SK-N-SH (cell line): Measurements from ENCODE around the gene PSMA5. TPM values are rescaled to one million over a fixed set of nuclear protein-coding genes. Genes with fewer than 3 reads are reported as not detected.

Experiments
- CTCF ChIA-PET: fragments of 300-600, 350-600 bp; formaldehyde crosslinking; extraction: SDS; loops from one replicate; lab custom pipeline; 2021; lab: Yijun Ruan, JAX
- POLR2A ChIA-PET: fragments of 350-600 bp; sonication (Branson Sonifier 250); formaldehyde crosslinking; extraction: SDS; loops from one replicate; lab custom pipeline; 2020; ENCODE audit warnings: antibody characterized with exemption, inconsistent platforms; lab: Yijun Ruan, JAX
- DNase-seq: peaks from one replicate; pipeline ENCODE4 v3.0.0; 2012
- H2AFZ ChIP-seq: fragments of 200-600 bp; sonication (generic); 2 replicates; pipeline ENCODE4 v1.8.1; 2016; ENCODE audit warnings: antibody characterized with exemption, mild to moderate bottlenecking, low read depth
- H3F3A ChIP-seq: fragments of 200-600 bp; sonication (generic); replicated peaks from 2 replicates; pipeline ENCODE3; 2016; ENCODE audit warnings: antibody characterized with exemption, mild to moderate bottlenecking; ENCODE audit not compliant: insufficient read depth
- H3K27ac ChIP-seq, 2 experiments: fragments of 200-500 bp in 1 of 2; fragments of 200-600 bp in 1 of 2; sonication (Bioruptor generic) in 1 of 2; sonication (generic), shearing (Covaris generic) in 1 of 2; 2 replicates each; pipeline versions ENCODE4 v1.5.1 to v1.6.1; 2014 to 2016; ENCODE audit warnings: low read depth in 2 of 2, inconsistent platforms in 1 of 2, low read length in 1 of 2, mild to moderate bottlenecking in 1 of 2, mixed read lengths in 1 of 2
- H3K27me3 ChIP-seq: fragments of 200-600 bp; sonication (generic), shearing (Covaris generic); 2 replicates; pipeline ENCODE4 v1.6.1; 2016; ENCODE audit warnings: mixed run types; ENCODE audit not compliant: insufficient read depth
- H3K36me3 ChIP-seq, 2 experiments: fragments of 200-500 bp in 1 of 2; fragments of 200-600 bp in 1 of 2; sonication (Bioruptor generic) in 1 of 2; sonication (generic) in 1 of 2; replicated peaks in 1 of 2; 2 replicates each; pipeline versions ENCODE3 to v1.5.1; 2014 to 2016; ENCODE audit warnings: low read length in 1 of 2, mild to moderate bottlenecking in 1 of 2; ENCODE audit not compliant: insufficient read depth in 2 of 2, control insufficient read depth in 1 of 2
- H3K4me1 ChIP-seq, 2 experiments: fragments of 200-500 bp in 1 of 2; fragments of 200-600 bp in 1 of 2; sonication (Bioruptor generic) in 1 of 2; sonication (generic), shearing (Covaris generic) in 1 of 2; 2 replicates each; pipeline versions ENCODE4 v1.5.1 to v1.6.1; 2014 to 2016; ENCODE audit warnings: low read depth in 1 of 2, low read length in 1 of 2, mixed run types in 1 of 2; ENCODE audit not compliant: insufficient read depth in 2 of 2, control insufficient read depth in 1 of 2
- H3K4me2 ChIP-seq: fragments of 200-600 bp; sonication (generic), shearing (Covaris generic); 2 replicates; pipeline ENCODE4 v1.6.1; 2017; ENCODE audit warnings: mixed run types
- H3K4me3 ChIP-seq, 2 experiments: fragments of 200-500 bp in 1 of 2; fragments of 200-600 bp in 1 of 2; sonication (Bioruptor generic) in 1 of 2; sonication (generic), shearing (Covaris generic) in 1 of 2; 2 replicates each; pipeline versions ENCODE4 v1.5.1 to v1.8.1; 2014 to 2016; ENCODE audit warnings: low read depth in 2 of 2, inconsistent platforms in 1 of 2, low read length in 1 of 2, mild to moderate bottlenecking in 1 of 2, mixed read lengths in 1 of 2, moderate library complexity in 1 of 2
- H3K79me2 ChIP-seq: fragments of 200-600 bp; sonication (generic); 2 replicates; pipeline ENCODE4 v1.8.1; 2017; ENCODE audit warnings: mild to moderate bottlenecking; ENCODE audit not compliant: insufficient read depth
- H3K9ac ChIP-seq: fragments of 200-600 bp; sonication (generic); 2 replicates; pipeline ENCODE4 v1.6.1; 2017; ENCODE audit warnings: mixed run types
- H3K9me2 ChIP-seq: fragments of 200-600 bp; sonication (generic); 2 replicates; pipeline ENCODE4 v1.6.1; 2017; ENCODE audit warnings: mixed run types
- H3K9me3 ChIP-seq: fragments of 200-600 bp; sonication (generic); 2 replicates; pipeline ENCODE4 v1.6.1; 2017; ENCODE audit warnings: mixed run types, mild to moderate bottlenecking, moderate library complexity
- H4K20me1 ChIP-seq: fragments of 200-600 bp; sonication (generic); 2 replicates; pipeline ENCODE4 v1.6.1; 2017; ENCODE audit warnings: mild to moderate bottlenecking, mixed run types; ENCODE audit not compliant: insufficient read depth
- ELF1 ChIP-seq: IDR thresholded peaks from 2 replicates; pipeline ENCODE4 v1.4.0; 2012
- EP300 ChIP-seq, 2 experiments: IDR thresholded peaks; 2 replicates each; pipeline versions ENCODE4 v1.4.0 to v1.6.1; 2012; ENCODE audit warnings: borderline replicate concordance in 1 of 2, low read depth in 1 of 2, low read length in 1 of 2
- FOSL2 ChIP-seq: IDR thresholded peaks from 2 replicates; pipeline ENCODE4 v1.4.0; 2012; ENCODE audit warnings: low read depth, mild to moderate bottlenecking, moderate library complexity, borderline replicate concordance
- FOXM1 ChIP-seq: IDR thresholded peaks from 2 replicates; pipeline ENCODE4 v1.4.0; 2012; ENCODE audit warnings: low read depth, mild to moderate bottlenecking
- GABPA ChIP-seq: IDR thresholded peaks from 2 replicates; pipeline ENCODE4 v1.4.0; 2012; ENCODE audit warnings: low read depth, mild to moderate bottlenecking
- GATA2 ChIP-seq: sonication (generic); formaldehyde crosslinking; IDR thresholded peaks from 2 replicates; pipeline ENCODE4 v1.5.0; 2020; ENCODE audit warnings: mild to moderate bottlenecking, missing genetic modification reagents
- IRF3 ChIP-seq: fragments of 150-350 bp; IDR thresholded peaks from 2 replicates; pipeline ENCODE4 v1.6.1; 2016; ENCODE audit warnings: mild to moderate bottlenecking, low read depth, low read length
- JUND ChIP-seq: IDR thresholded peaks from 2 replicates; pipeline ENCODE4 v1.4.0; 2012
- MEF2A ChIP-seq: IDR thresholded peaks from 2 replicates; pipeline ENCODE4 v1.4.0; 2012; ENCODE audit warnings: low read depth, borderline replicate concordance
- MXI1 ChIP-seq: IDR thresholded peaks from 2 replicates; pipeline ENCODE4 v1.6.1; 2012; ENCODE audit warnings: mild to moderate bottlenecking, low read depth, low read length, improper control_type of control experiment
- NRF1 ChIP-seq: IDR thresholded peaks from 2 replicates; pipeline ENCODE4 v1.6.1; 2012; ENCODE audit warnings: low read depth, mild to moderate bottlenecking, low read length
- RAD21 ChIP-seq: IDR thresholded peaks from 2 replicates; pipeline ENCODE4 v1.6.1; 2012; ENCODE audit warnings: mild to moderate bottlenecking, low read length
- SIN3A ChIP-seq: IDR thresholded peaks from 2 replicates; pipeline ENCODE4 v1.6.1; 2012; ENCODE audit warnings: low read depth, mild to moderate bottlenecking, low read length, moderate library complexity, borderline replicate concordance
- TAF1 ChIP-seq: IDR thresholded peaks from 2 replicates; pipeline ENCODE4 v1.6.1; 2012; ENCODE audit warnings: low read depth, mild to moderate bottlenecking, low read length, moderate library complexity, borderline replicate concordance
- TCF12 ChIP-seq: IDR thresholded peaks from 2 replicates; pipeline ENCODE4 v1.4.0; 2012
- USF1 ChIP-seq: IDR thresholded peaks from 2 replicates; pipeline ENCODE4 v1.4.0; 2012; ENCODE audit warnings: low read depth, borderline replicate concordance
- WGBS: methylation state at CpG from one replicate; pipeline ENCODE4 v1.1.6; 2017; ENCODE audit warnings: low lambda C conversion rate; 5-methylcytosine and 5-hydroxymethylcytosine counted together
- polyA plus RNA-seq, 3 experiments: library from polyadenylated mRNA; depleted of rRNA; stranded (reverse); fragments of >200 nt; gene quantifications; 2 replicates each; pipeline ENCODE4 v1.2.3, GENCODE V29; 2012
- TF ChIP-seq, protein P1 (sequence below): IDR thresholded peaks from 2 replicates; pipeline ENCODE4 v1.4.0; 2012; ENCODE audit warnings: low read depth, borderline replicate concordance
- TF ChIP-seq, protein P2 (sequence below): fragments of 150-350 bp; IDR thresholded peaks from 2 replicates; pipeline ENCODE4 v1.6.1; 2017; ENCODE audit warnings: antibody characterized with exemption, low read length, low read depth, borderline replicate concordance

The PSMA5 gene
- polyA plus RNA-seq, 1 of the 3 experiments (the other 2 are of a cell fraction), result 118 TPM

DNA sequence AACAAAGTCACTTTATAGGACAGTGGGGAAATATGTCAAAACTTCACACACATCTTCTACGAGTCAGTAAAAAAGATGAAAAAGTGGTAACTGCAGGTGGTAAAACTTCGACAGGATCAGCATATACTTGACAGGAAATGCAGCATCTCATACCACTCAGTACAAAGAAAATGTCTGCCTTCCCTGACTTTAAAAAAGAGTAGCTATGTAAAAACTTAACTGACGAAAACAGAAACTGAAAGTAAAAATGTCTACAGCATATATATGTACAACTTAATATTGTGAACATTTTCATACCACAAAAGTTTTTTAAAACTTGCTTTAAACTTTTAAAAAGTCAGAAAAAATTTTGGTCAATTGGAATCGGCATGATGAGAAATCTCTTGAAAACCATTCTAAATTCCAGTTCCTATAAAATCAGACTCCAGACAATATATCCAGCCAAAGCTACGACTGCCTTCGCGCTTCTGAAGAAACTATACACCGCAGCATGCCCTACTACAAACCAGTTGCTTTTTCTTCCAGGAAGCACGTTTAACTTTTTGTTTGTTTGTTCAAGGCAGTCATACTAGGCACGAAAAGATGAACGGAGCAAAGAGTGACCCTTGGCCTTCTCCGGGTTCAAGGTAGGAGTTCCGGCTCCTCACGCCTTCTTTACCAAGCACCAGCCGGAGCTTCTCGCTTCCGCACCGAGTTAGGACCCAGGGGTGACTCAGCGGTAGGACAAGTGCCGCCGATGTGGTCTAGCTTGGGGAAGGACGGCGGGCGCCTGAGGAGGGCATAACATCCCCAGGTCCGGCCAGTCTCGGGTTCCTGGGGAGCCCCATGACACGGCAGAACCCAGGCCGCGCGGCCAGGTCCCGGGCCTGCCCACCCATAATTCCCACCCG, 612 bp downstream of the PSMA5 start (continued):
- TF ChIP-seq MEF2A, result no peak

DNA sequence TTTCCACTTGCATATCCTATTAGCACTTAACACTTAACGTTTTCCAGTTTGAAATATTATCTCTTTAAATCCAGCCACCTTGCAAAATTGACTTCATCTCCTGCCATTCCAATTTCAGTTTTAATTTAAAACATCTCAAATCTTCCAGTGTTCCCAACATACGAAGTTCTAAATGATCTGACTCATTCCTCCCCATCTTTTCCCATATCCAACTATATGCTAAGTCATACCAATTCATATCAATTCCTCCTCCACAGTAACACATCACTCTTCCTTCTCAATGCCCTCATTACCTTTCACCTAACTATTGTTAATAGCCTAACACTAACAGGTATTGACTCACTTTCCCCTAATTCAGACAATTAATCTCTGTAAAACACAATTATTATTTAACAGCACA, 2.8 kb downstream of the PSMA5 start:
- H3K27ac ChIP-seq, result no peak overlapping the region
- peaks cover 16% of the 10 kb centered on the region in 2 experiments for H3K36me3 ChIP-seq
- no peaks in the 10 kb centered on the region for H3K9me2 ChIP-seq
- 0 out of 2 replicates have a peak overlapping the region, but pooled peaks have one; percentile 86 for H3K4me2 ChIP-seq
- H3K9me3 ChIP-seq, result no peaks in the 10 kb centered on the region
- no peaks in the 10 kb centered on the region for H3K27me3 ChIP-seq
- H3K79me2 ChIP-seq, result peaks cover 86% of the 10 kb centered on the region
- no peak for TF ChIP-seq EP300 (IDR thresholded peaks at IDR 0.05; ENCODE audit: borderline replicate concordance in 1 of 2, low read depth in 1 of 2, low read length in 1 of 2)
- no peak for TF ChIP-seq TCF12
- TF ChIP-seq RAD21, result no peak
- TF ChIP-seq, all 33 proteins: peak for 0
- Histone ChIP-seq H4K20me1 (peaks cover 30% of the 10 kb centered on the region), H3K4me3 (no peak overlapping the region), H3K4me1 (peaks cover 4 to 13% of the 10 kb centered on the region in 2 experiments; a peak in 3 of 4 replicates), H3F3A (peaks cover 14% of the 10 kb centered on the region), H3K9ac (no peak overlapping the region), H2AFZ (no peak overlapping the region)
- POLR2A ChIA-PET, result no interaction called here
- WGBS, result 45% methylated on average over 2 of the region's 2 CpGs
- DNase-seq, result no peak
- CTCF ChIA-PET, result interaction anchor here (0.6 to 1.2 kb wide), 3 partner anchors 27 to 109 kb away, joined by 3 to 4 read pairs (median 4); no protein-coding TSS in a partner anchor

DNA sequence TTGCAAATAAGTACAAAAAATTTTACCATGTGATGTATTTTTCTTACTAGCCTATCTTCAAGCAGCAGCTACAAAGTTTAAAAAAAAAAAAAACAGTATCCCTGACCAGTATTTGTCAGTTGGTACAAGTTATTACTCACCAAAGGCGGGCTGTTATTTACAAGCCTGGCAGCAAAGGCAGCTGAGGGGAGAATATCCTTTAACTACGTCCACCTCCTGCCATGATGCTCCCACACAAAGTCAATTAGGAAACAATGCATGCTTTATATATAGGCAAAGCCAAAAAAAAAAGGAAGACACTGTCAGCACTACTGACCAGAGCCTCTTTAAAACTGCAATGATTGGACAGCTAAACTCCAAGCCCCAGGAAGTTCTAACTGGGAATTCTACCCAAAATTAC, 13.7 kb downstream of the PSMA5 start:
- no peaks in the 10 kb centered on the region for H3K9me2 ChIP-seq
- TF ChIP-seq, protein P1, sequence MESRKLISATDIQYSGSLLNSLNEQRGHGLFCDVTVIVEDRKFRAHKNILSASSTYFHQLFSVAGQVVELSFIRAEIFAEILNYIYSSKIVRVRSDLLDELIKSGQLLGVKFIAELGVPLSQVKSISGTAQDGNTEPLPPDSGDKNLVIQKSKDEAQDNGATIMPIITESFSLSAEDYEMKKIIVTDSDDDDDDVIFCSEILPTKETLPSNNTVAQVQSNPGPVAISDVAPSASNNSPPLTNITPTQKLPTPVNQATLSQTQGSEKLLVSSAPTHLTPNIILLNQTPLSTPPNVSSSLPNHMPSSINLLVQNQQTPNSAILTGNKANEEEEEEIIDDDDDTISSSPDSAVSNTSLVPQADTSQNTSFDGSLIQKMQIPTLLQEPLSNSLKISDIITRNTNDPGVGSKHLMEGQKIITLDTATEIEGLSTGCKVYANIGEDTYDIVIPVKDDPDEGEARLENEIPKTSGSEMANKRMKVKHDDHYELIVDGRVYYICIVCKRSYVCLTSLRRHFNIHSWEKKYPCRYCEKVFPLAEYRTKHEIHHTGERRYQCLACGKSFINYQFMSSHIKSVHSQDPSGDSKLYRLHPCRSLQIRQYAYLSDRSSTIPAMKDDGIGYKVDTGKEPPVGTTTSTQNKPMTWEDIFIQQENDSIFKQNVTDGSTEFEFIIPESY, result no peak
- no peak for TF ChIP-seq FOSL2
- no peak for TF ChIP-seq IRF3
- no peak for TF ChIP-seq SIN3A
- no peak for TF ChIP-seq ELF1
- TF ChIP-seq GABPA, result no peak
- no peak for TF ChIP-seq MXI1
- no peak for TF ChIP-seq NRF1
- no peak for TF ChIP-seq RAD21
- TF ChIP-seq JUND, result no peak
- no peak for TF ChIP-seq FOXM1
- no peak for TF ChIP-seq USF1
- no peak for TF ChIP-seq TAF1
- TF ChIP-seq, protein P2, sequence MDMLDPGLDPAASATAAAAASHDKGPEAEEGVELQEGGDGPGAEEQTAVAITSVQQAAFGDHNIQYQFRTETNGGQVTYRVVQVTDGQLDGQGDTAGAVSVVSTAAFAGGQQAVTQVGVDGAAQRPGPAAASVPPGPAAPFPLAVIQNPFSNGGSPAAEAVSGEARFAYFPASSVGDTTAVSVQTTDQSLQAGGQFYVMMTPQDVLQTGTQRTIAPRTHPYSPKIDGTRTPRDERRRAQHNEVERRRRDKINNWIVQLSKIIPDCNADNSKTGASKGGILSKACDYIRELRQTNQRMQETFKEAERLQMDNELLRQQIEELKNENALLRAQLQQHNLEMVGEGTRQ, result no peak
- TF ChIP-seq GATA2 (CRISPR knock-in tag), result no peak

More for the DNA sequence above, 13.7 kb downstream of the PSMA5 start:
- 69% methylated on average over 2 of the region's 2 CpGs for WGBS
- DNase-seq, result no peak
- ChIA-PET POLR2A (interaction anchor here (0.7 kb wide), 1 partner anchor 11 kb away, joined by 3 read pairs; no protein-coding TSS in a partner anchor), CTCF (interaction anchor here (1.1 to 3.6 kb wide), 3 partner anchors 13 to 136 kb away, joined by 3 to 20 read pairs (median 3); partner anchors contain the start of gene SORT1)
- Histone ChIP-seq H3K4me2 (no peak overlapping the region), H3K36me3 (peaks cover 79 to 88% of the 10 kb centered on the region in 2 experiments), H3K4me3 (no peak overlapping the region), H3F3A (peaks cover 4% of the 10 kb centered on the region), H4K20me1 (peaks cover 4% of the 10 kb centered on the region; the same call in 1 of the 2 replicates), H3K79me2 (peaks cover 34% of the 10 kb centered on the region), H3K27ac (no peak overlapping the region), H3K27me3 (no peaks in the 10 kb centered on the region), H3K9me3 (no peaks in the 10 kb centered on the region), H2AFZ (no peak overlapping the region), H3K9ac (no peak overlapping the region), H3K4me1 (no peaks in the 10 kb centered on the region)
